HepG2 (cell line): ENCODE data around the gene CCNL1. TPM values are rescaled to one million over a fixed set of nuclear protein-coding genes. Genes with fewer than 3 reads are reported as not detected.

Experiments used
- ATF7-NPFF ChIP-seq: sonication (generic); formaldehyde crosslinking; IDR thresholded peaks from 2 replicates; pipeline ENCODE4 v1.8.1; 2023; ENCODE audit warnings: mild to moderate bottlenecking, low read depth, missing genetic modification reagents, moderate library complexity
- CC2D1A ChIP-seq: sonication (generic); formaldehyde crosslinking; IDR thresholded peaks from 2 replicates; pipeline ENCODE4 v1.8.1; 2023; ENCODE audit warnings: mild to moderate bottlenecking, missing genetic modification reagents
- DPF2 ChIP-seq: sonication (generic); formaldehyde crosslinking; IDR thresholded peaks from 2 replicates; pipeline ENCODE4 v1.4.0; 2020; ENCODE audit warnings: mild to moderate bottlenecking, low read depth, missing genetic modification reagents, borderline replicate concordance
- IKZF4 ChIP-seq: sonication (generic); formaldehyde crosslinking; IDR thresholded peaks from 2 replicates; pipeline ENCODE4 v1.5.1; 2020; ENCODE audit warnings: borderline replicate concordance, mild to moderate bottlenecking, low read depth, missing genetic modification reagents; ENCODE audit errors: not compliant biosample characterization
- MED1 ChIP-seq: sonication (generic); formaldehyde crosslinking; IDR thresholded peaks from 2 replicates; pipeline ENCODE4 v1.4.0; 2020; ENCODE audit warnings: missing genetic modification reagents
- NFE2L1 ChIP-seq: sonication (generic); formaldehyde crosslinking; IDR thresholded peaks from 2 replicates; pipeline ENCODE4 v1.4.0; 2020; ENCODE audit warnings: missing genetic modification reagents, mild to moderate bottlenecking, borderline replicate concordance
- ONECUT2 ChIP-seq: sonication (generic); formaldehyde crosslinking; IDR thresholded peaks from 2 replicates; pipeline ENCODE4 v1.4.0; 2020; ENCODE audit warnings: missing genetic modification reagents
- RXRB ChIP-seq: IDR thresholded peaks from 2 replicates; pipeline ENCODE4 v1.6.1; 2016; ENCODE audit warnings: borderline replicate concordance, missing genetic modification reagents, missing compliant biosample characterization
- SAP130 ChIP-seq: IDR thresholded peaks from 2 replicates; pipeline ENCODE4 v1.6.1; 2016; ENCODE audit warnings: low read depth
- ZBTB46 ChIP-seq: sonication (generic); formaldehyde crosslinking; IDR thresholded peaks from 2 replicates; pipeline ENCODE4 v1.4.0; 2020; ENCODE audit warnings: mild to moderate bottlenecking, missing genetic modification reagents, borderline replicate concordance
- ZFP36 ChIP-seq: fragments of 150-350 bp; IDR thresholded peaks from 2 replicates; pipeline ENCODE4 v1.6.1; 2018; ENCODE audit warnings: borderline replicate concordance, low read length, low read depth; ENCODE audit not compliant: partially characterized antibody
- ZNF10 ChIP-seq: sonication (generic); formaldehyde crosslinking; IDR thresholded peaks from 2 replicates; pipeline ENCODE4 v1.4.0; 2020; ENCODE audit warnings: mild to moderate bottlenecking, low read depth, missing genetic modification reagents, borderline replicate concordance
- ZNF143 ChIP-seq: sonication (generic); formaldehyde crosslinking; IDR thresholded peaks from 2 replicates; pipeline ENCODE4 v1.4.0; 2020; ENCODE audit warnings: missing genetic modification reagents
- ZNF33A ChIP-seq: sonication (generic); formaldehyde crosslinking; IDR thresholded peaks from 2 replicates; pipeline ENCODE4 v1.5.1; 2020; ENCODE audit warnings: missing genetic modification reagents, mild to moderate bottlenecking, moderate library complexity, borderline replicate concordance
- ZNF598 ChIP-seq: sonication (generic); formaldehyde crosslinking; IDR thresholded peaks from 2 replicates; pipeline ENCODE4 v1.5.1; 2020; ENCODE audit warnings: mild to moderate bottlenecking, missing genetic modification reagents, borderline replicate concordance
- ZNF709 ChIP-seq: sonication (generic); formaldehyde crosslinking; IDR thresholded peaks from 2 replicates; pipeline ENCODE4 v1.5.0; 2020; ENCODE audit warnings: mild to moderate bottlenecking, missing genetic modification reagents
- ZNF724P ChIP-seq: sonication (generic); formaldehyde crosslinking; IDR thresholded peaks from 2 replicates; pipeline ENCODE4 v1.8.0; 2022; ENCODE audit warnings: missing genetic modification reagents, borderline replicate concordance
- ZNF780A ChIP-seq: sonication (generic); formaldehyde crosslinking; IDR thresholded peaks from 2 replicates; pipeline ENCODE4 v1.8.0; 2022; ENCODE audit warnings: mild to moderate bottlenecking, missing genetic modification reagents, moderate library complexity
- polyA plus RNA-seq, 8 experiments: library from polyadenylated mRNA; depleted of rRNA in 3 of 8; stranded (reverse) in 7 of 8; unstranded in 1 of 8; fragments of >200 nt; fragmentation: Illumina TruSeq in 4 of 8; extraction: Trizol in 4 of 8; gene quantifications; 2 replicates each; pipeline versions ENCODE4 v1.2.1 to v1.2.3, GENCODE V29; 2011 to 2016; ENCODE audit warnings: low read depth in 4 of 8, missing spikeins in 1 of 8, mixed read lengths in 1 of 8; ENCODE audit not compliant: insufficient read depth in 1 of 8
- total RNA-seq, 5 experiments: library from RNA; depleted of rRNA; stranded (reverse); fragments of >200 nt; fragmentation: Illumina TruSeq; extraction: Trizol; gene quantifications; 2 replicates each; pipeline ENCODE4 v1.2.3, GENCODE V29; 2016; ENCODE audit warnings: low read depth in 1 of 5
- TF ChIP-seq, protein P1 (sequence below): sonication (generic); formaldehyde crosslinking; IDR thresholded peaks from 2 replicates; pipeline ENCODE4 v1.9.0; 2021; ENCODE audit warnings: mild to moderate bottlenecking, missing genetic modification reagents
- TF ChIP-seq, protein P2 (sequence below): sonication (generic); formaldehyde crosslinking; IDR thresholded peaks from 2 replicates; pipeline ENCODE4 v1.4.0; 2020; ENCODE audit warnings: low read depth, mild to moderate bottlenecking, missing genetic modification reagents

The CCNL1 gene
- total and polyA plus RNA-seq, 2 of the 13 experiments (the other 11 are each of a cell fraction or from before 2014, with no cell fraction given): 151 to 303 TPM

DNA sequence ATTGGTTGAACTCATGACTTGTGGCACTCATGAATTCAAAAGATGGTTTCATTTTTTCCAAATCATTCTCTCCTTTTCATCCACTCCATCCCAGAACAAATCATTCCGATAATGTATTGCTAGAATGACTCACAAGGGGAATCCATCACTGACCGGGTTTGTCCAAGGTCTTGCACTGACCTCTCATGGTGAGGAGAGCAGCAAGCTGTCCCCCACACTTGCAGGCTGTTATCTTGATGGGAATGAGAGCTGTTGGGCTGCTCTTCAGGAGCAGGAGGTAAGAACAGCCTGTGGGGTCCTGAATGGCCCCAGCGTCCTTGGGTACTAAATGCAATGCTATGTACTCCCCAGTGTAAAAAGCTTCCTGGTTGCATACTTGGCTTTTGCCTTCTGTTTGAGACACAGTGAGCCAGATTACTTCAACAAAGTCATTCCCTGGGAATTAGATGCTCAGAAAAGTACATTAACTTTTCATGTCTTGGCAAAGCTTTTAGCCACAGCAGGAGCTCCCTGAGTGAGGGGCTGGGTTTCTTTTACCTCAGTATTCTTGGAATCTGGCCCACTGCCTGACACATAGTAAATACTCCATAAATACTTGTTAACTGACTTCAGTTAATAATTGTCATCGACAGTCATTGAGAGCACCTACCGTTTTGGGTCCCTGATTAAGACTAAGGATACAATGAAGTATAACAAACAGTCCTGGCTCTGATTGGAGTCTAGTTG lies 24.1 kb downstream of the CCNL1 start (continued):
- TF ChIP-seq DPF2 (CRISPR knock-in tag): no peak
- TF ChIP-seq ONECUT2 (CRISPR knock-in tag): no peak
- no peak for TF ChIP-seq CC2D1A (CRISPR knock-in tag)
- TF ChIP-seq, protein P1, sequence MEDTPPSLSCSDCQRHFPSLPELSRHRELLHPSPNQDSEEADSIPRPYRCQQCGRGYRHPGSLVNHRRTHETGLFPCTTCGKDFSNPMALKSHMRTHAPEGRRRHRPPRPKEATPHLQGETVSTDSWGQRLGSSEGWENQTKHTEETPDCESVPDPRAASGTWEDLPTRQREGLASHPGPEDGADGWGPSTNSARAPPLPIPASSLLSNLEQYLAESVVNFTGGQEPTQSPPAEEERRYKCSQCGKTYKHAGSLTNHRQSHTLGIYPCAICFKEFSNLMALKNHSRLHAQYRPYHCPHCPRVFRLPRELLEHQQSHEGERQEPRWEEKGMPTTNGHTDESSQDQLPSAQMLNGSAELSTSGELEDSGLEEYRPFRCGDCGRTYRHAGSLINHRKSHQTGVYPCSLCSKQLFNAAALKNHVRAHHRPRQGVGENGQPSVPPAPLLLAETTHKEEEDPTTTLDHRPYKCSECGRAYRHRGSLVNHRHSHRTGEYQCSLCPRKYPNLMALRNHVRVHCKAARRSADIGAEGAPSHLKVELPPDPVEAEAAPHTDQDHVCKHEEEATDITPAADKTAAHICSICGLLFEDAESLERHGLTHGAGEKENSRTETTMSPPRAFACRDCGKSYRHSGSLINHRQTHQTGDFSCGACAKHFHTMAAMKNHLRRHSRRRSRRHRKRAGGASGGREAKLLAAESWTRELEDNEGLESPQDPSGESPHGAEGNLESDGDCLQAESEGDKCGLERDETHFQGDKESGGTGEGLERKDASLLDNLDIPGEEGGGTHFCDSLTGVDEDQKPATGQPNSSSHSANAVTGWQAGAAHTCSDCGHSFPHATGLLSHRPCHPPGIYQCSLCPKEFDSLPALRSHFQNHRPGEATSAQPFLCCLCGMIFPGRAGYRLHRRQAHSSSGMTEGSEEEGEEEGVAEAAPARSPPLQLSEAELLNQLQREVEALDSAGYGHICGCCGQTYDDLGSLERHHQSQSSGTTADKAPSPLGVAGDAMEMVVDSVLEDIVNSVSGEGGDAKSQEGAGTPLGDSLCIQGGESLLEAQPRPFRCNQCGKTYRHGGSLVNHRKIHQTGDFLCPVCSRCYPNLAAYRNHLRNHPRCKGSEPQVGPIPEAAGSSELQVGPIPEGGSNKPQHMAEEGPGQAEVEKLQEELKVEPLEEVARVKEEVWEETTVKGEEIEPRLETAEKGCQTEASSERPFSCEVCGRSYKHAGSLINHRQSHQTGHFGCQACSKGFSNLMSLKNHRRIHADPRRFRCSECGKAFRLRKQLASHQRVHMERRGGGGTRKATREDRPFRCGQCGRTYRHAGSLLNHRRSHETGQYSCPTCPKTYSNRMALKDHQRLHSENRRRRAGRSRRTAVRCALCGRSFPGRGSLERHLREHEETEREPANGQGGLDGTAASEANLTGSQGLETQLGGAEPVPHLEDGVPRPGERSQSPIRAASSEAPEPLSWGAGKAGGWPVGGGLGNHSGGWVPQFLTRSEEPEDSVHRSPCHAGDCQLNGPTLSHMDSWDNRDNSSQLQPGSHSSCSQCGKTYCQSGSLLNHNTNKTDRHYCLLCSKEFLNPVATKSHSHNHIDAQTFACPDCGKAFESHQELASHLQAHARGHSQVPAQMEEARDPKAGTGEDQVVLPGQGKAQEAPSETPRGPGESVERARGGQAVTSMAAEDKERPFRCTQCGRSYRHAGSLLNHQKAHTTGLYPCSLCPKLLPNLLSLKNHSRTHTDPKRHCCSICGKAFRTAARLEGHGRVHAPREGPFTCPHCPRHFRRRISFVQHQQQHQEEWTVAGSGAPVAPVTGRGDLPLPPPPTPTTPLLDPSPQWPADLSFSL (CRISPR knock-in tag): 0 out of 2 replicates have a peak, but pooled peaks have one; percentile 30
- TF ChIP-seq ZNF780A (CRISPR knock-in tag): no peak
- no peak for TF ChIP-seq ZNF10 (CRISPR knock-in tag)
- peak; percentile 19; the same call in 1 of the 2 replicates for TF ChIP-seq ZNF598 (CRISPR knock-in tag)
- TF ChIP-seq ZNF33A (CRISPR knock-in tag): no peak
- TF ChIP-seq ZFP36: no peak
- TF ChIP-seq ZNF724P (CRISPR knock-in tag): no peak
- TF ChIP-seq ATF7-NPFF (CRISPR knock-in tag): no peak
- TF ChIP-seq, protein P2, sequence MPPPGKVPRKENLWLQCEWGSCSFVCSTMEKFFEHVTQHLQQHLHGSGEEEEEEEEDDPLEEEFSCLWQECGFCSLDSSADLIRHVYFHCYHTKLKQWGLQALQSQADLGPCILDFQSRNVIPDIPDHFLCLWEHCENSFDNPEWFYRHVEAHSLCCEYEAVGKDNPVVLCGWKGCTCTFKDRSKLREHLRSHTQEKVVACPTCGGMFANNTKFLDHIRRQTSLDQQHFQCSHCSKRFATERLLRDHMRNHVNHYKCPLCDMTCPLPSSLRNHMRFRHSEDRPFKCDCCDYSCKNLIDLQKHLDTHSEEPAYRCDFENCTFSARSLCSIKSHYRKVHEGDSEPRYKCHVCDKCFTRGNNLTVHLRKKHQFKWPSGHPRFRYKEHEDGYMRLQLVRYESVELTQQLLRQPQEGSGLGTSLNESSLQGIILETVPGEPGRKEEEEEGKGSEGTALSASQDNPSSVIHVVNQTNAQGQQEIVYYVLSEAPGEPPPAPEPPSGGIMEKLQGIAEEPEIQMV (CRISPR knock-in tag): no peak
- TF ChIP-seq IKZF4: peak; percentile 31
- TF ChIP-seq ZBTB46 (CRISPR knock-in tag): no peak
- peak; percentile 46 for TF ChIP-seq MED1
- TF ChIP-seq ZNF143 (CRISPR knock-in tag): no peak
- TF ChIP-seq RXRB (CRISPR knock-in tag): 0 out of 2 replicates have a peak, but pooled peaks have one; percentile 15
- TF ChIP-seq NFE2L1 (CRISPR knock-in tag): no peak
- peak; percentile 54; the same call in 1 of the 2 replicates for TF ChIP-seq SAP130 (CRISPR knock-in tag)
- no peak for TF ChIP-seq ZNF709 (CRISPR knock-in tag)
